GM21717 (cell line): ENCODE results near the gene LOX.
A peak's percentile ranks its signal among the peaks of the same experiment; 100 is the strongest.

Source experiments
- ATAC-seq: cut with Tn5 transposase; IDR thresholded peaks from one replicate; pipeline ENCODE4 v1.9.1; 2021; ENCODE audit warnings: mild to moderate bottlenecking, moderate library complexity; ENCODE audit not compliant: unreplicated experiment

LOX gene

GRCh38 chr5:122054266-122054665, 23.8 kb downstream of the LOX start:
- no peak for ATAC-seq

DNA sequence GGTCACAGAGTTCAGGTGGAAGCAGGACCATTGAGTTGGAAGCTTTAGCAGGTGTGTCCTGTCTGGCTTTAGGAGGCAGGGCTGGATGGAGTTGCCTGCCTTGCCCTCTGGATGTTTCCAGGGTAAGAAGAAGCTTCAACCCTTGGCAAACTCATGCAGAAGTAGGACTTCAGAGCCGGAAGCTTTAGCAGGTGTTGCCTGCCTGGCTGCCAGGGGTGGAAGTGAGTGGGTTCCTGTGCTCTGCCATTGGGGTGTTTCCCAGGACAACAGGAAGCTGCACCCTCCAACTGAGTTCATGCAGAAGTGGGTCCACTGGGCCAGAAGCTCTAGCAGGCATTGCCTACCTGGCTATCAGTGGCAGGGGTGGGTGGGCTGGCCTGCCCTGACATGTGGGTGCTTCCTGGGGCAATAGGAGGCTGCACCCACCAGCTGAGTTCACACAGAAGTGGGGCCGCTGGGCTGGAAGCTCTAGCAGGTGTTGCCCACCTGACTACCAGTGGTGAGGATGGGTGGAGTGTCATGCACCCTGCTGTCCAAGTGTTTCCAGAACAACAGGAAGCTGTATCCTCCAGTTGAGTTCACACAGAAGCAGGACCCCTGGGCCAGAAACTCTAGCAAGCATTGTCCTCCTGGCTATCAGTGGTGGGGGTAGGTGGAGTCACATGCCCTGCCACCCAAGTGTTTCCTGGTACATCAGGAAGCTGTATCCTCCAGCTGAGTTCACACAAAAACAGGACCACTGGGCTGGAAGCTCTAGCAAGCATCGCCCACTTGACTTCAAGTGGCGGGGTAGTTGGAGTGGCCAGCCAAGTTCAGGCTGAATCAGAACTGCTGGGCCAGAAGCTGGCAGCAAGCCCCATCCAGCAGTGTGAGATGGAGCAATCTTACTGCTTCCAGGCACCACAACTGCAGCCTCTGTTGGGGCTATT, 24.6 kb downstream of the LOX start:
- ATAC-seq, result no peak

DNA sequence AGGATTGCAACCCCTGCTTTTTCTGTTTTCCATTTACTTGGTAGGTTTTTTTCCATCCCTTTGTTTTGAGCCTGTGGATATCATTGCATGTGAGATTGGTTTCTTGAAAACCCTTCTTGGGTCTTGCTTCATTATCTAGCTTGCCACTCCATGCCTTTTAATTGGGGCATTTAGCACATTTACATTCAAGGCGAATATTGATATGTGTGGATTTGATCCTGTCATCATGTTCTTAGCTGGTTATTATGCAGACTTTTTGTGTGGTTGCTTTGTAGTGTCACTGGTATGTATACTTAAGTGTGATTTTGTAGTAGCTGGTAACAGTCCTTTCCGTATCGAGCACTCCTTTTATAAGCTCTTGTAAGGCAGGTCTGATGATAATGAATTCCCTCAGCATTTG, 26.5 kb downstream of the LOX start:
- no peak for ATAC-seq

DNA sequence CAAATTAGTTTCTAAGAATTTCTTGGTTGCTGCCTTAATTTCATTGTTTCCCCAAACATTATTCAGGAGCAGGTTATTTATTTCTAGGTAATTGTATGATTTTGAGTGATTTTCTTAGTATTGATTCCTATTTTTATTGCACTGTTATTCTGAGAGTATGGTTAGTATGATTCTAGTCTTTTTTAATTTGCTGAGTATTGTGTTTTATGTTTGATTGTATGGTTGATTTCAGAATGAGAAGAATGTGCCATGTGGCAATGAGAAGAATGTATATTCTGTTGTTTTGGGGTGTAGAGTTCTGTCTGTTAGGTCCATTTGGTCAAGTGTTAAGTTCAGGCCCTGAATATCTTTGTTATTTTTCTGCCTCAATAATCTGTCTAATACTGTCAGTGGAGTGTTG, 27.1 kb downstream of the LOX start:
- no peak for ATAC-seq

DNA sequence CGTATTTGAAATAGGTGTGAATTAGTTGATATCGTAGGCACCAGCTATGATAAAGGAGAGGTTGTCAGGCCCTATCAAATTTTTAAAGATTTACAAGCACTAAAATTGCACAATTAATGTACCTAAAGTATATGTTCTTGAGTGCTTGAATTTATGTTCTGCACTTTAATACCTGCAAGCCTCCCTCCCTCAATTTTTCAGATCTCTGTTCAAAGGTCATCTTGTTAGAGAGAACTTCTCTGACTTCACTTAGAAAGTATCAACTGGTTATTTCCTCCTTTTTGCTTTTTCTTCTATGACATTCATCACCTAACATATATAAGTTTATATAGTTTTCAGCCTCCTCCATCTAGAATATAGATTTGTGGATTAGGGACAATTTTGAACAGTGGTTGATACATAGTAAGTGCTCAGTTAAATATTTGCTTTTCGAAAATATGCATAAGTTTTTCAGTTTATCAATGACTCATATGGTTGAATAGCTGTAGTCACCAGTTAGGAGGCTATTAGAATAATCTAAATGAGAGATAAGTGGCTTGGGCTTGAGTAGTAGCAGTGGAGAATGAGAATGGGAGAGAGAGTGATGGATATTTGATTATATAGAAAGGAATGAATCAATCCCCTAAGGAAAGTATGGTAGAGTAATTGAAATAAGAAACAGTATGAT, 37.3 kb downstream of the LOX start:
- no peak for ATAC-seq

GRCh38 chr5:122036326-122036725, 41.7 kb downstream of the LOX start:
- no peak for ATAC-seq

DNA sequence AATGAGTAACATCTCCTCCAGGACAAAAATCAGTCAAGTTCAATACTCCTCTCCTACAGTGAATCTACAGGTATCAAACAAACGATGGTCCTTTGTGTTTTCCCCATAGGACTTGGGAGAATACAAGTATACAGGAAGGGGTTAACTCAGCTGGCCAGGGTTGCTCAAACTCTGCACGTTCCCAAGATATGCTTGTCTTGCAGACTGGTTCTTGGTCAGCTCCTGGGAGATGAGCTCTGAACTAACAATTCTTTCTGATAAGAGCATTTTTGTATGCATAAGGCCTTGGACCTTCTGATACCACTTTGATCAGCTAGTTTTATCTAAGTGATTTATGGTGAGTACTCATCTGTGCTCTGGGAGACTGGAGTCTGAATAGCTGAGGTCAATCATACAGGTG, 42.1 kb downstream of the LOX start:
- no peak for ATAC-seq

DNA sequence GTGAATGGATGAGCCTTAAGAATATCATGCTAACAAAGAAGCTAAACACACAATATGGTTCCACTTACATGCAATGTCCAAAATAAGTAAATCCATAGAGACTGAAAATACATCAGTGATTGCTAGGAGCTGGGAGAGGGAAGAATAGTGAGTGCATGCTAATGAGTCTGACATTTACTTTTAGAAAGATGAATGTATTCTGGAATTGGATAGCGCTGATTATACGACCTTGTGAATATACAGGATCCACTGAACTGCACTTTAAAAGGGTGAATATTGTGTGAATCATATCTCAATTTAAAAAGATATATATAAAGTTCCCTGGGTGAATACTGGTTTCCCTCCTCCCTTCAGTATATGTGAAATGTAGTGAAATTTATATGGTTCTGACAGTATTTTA, 46.2 kb downstream of the LOX start:
- no peak for ATAC-seq

- no peak for ATAC-seq
Observed at GRCh38 chr5:122030251-122030650, 47.8 kb downstream of the LOX start.

DNA sequence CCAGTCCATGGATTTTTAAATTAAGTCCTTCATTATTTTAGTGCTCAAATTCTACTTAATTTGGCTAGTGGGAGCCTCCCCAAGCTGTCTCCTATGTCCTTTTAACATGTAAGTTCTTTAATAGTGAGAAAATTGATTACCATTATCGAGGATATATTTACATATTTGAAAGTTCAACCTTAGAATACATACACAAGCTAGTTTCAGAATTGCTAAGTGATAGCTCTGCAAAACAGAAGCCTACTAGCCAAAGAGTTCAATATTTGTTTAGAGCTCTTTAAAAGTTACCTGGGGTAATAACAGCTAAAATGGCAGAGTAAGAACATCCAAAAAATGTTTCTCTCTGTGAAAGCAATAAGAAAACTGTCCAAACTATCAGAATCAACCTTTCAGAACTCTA, 48.2 kb downstream of the LOX start:
- ATAC-seq, result no peak

- ATAC-seq, result peak; percentile 68
Observed at GRCh38 chr5:122022966-122023365, 55.1 kb downstream of the LOX start.

GRCh38 chr5:122019919-122020590, 58.0 kb downstream of the LOX start:
- ATAC-seq, result peak; percentile 49

DNA sequence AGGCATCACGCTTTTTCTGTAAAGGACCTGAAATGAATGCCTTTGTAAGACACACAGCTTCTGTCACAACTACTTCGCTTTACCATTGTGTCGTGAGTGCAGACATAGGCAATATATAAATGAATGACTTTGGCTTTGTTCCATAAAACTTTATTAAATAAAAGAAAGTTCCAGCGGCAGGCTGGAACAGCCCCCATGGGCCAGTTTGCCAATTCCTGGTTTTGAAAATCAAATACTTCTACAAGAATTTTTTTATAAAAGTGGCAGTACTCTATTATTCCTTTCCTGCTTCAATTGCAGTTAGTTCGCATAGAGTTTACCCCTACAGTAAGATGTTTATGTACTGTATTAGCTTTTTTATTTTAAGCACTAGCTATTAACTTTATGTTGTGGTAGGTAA, 62.6 kb downstream of the LOX start:
- ATAC-seq, result no peak

DNA sequence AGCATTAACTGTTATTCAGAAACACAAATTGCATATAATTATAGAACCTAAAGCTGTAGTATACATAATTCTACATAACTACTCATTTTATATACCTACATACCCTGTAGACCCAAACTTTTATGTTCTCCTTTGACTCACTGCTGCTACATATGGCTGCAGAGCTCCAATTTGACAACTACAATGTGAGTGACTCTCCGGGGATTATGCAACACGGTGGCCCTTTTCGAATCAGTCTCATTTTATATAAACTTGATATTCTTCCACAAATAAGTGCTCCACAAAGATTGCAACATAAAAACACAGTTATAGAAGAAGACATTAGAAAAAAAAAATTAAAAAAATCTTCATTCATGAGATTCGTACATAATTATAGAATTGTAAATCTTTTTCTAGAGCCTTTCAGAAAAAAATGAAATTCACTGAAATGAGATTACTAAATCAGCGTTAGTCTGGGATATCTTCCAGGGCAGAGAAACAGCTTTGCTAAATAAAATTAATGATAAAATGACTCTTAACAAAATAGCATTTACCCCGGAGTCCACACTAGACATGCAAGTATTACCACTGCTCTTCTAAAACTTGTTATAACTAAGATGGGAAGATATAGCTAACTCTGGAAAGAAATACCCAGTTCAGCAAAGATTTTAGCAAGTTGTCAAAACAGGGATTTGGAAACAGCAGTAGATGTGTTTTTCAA, 63.7 kb downstream of the LOX start:
- ATAC-seq, result no peak
